HG02981 (cell line): ENCODE data around the gene ZC3H7B.

Experiments used
- ATAC-seq: cut with Tn5 transposase; IDR thresholded peaks from one replicate; pipeline ENCODE4 v1.9.1; 2021; ENCODE audit warnings: mild to moderate bottlenecking, moderate library complexity; ENCODE audit not compliant: unreplicated experiment

ZC3H7B gene

DNA sequence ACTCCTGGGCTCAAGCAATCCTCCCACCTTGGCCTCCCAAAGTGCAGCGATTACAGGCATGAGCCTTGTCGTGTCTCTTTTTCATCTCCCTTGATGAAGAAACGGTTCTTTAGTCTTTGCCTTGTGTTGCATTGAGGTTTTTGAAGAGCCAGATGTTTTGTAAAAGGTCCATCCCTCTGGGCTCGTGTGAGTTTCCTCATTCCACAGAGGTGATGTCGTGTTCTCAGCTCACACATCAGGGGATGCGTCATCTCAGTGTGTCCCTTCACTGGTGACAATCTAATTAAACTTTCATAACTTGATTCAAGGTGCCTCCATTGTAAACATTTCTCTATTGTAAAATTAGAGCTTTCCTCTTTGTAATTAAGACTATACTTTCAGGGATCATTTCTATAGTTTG lies 50.7 kb downstream of the ZC3H7B start:
- ATAC-seq: no peak

DNA sequence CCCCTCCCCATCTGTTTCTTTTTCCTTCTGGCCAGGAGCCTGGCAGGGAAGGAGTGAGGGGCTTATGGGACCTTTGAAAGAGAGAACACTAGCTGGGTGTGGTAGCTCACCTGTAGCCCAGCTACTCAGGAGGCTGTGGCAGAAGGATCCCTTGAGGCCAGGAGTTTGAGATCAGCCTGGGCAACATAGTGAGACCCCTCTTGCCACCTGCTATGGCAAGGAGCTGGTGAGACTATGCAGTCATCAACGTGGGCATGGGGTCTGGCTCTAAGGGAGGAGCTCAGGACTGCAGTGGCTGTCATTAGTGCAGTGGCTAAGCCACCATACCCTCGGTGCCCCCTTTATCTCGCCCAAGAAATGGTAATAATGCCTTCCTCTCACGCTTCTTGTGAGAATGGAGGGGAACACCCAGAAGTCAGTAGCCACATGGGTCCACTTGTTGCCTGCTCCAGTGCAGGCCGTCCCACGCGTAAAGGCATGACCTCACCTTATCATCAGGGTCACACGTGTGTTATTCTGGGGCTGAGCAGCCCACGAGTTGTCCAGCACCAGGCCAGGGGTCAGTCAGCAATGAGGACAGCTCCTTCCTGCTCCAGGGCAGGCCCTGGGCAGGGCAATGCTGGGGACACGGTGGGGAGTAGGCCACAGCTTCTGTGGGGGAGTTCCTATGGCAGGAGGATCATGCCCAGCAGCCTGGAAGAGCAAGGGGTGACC lies 52.7 kb downstream of the ZC3H7B start:
- ATAC-seq: no peak

DNA sequence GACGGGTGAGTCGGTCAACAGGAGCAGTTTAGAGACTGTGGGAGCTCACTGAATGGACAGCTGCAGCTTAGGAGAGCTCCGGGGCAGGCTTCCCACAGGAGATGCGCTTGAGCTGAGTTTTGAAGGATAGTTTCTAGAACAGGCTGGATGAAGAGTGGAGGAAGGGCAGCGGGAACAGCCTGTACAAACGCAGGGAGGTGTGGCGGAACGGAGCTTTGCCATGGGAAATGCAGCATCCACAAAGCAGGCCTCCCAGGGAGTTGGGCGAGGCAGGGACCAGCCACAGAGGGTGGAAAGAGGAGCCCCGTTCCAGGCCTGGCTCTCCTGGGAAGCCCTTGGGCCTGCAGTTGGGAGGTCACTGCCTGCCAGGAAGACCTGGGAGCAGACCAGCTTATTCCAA lies 53.7 kb downstream of the ZC3H7B start:
- no peak for ATAC-seq

DNA sequence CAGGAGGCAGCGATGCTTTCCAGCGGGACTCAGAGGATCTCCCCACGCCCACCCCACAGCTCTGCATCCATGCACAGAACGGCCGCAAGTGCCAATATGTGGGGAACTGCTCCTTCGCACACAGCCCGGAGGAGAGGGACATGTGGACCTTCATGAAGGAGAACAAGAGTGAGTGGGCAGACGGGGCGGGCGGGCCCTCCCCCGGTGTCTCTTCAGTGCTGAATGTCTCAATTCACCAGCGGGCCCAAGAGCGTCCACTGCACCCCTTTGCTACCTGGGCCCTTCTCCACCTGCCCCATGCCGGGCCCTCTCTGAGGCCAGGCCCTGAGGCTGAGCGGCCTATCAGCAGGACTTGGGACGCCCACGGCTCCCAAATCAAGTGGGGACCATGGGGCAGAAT lies 54.6 kb downstream of the ZC3H7B start:
- ATAC-seq: no peak

DNA sequence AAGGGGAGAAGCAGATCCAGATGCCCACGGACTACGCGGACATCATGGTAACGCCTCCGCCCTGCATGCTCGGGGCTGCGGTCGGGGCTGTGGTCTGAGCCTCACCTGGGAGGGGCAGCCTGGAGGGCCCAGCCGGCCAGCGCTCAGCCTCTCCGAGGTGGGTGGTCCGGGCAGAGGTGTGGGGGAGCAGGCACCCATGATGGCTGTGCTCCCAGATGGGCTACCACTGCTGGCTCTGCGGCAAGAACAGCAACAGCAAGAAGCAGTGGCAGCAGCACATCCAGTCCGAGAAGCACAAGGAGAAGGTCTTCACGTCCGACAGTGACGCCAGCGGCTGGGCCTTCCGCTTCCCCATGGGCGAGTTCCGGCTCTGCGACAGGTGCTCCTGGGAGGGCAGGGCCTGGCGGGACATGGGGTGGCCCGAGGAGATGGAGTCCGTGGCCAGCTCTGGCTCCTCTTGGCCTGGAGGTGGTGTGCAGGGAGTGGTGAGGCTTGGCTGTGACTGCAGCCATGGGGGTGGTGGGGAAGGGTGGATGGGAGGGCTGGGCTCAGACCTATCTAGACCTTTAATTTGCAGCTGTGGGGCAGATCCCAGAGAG lies 55.2 kb downstream of the ZC3H7B start:
- no peak for ATAC-seq

DNA sequence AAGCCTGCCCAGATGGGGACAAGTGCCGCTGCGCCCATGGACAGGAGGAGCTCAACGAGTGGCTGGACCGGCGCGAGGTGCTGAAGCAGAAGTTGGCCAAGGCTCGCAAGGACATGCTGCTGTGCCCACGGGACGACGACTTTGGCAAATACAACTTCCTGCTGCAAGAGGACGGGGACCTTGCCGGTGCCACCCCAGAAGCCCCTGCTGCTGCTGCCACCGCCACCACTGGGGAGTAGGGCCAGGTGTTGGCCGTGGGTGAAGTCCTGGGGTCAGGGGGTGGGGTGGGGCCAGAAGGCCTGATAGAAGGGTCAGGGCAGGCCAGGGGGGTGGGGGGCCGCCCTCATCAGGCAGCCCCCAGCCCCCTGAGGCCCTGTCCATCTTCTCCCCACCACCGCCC lies 55.9 kb downstream of the ZC3H7B start:
- no peak for ATAC-seq

DNA sequence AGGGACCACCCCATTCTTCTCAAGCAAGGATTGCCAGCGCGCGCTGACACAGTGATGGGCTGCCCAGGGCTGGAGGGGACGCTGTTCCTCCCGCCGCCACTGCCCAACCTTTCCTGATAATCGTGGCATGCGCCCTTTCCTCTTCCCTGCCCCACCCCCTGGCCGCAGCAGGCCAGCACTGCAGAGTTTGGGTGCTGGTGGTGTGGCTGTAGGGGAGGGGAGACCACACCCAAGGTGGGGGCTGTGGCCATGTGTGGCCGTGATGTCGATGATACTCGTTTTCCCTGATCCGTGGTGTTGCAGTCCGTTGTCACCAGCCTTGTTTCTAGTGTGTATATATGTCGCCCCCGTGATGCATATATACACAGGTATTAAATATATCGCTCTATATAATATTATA lies 57.6 kb downstream of the ZC3H7B start:
- ATAC-seq: no peak

DNA sequence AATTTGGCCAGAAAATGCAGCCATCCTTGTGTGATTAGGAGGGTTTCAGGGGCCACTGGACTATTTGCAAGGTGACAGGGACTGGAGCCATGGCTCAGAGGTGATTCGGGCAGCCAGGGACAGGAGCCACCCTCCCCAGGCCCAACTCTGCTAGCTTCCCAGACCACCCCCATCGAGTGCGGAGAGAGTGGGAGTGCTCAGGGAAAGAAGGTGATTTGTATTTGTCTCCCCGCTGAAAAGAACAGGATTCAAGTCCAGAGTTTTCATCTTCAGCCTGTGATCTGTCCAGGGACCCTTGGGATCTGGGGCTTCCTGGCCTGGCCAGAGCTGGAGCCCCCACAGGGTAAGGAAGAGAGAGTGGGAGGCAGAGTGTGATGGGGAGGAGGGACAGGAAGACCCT lies 58.1 kb downstream of the ZC3H7B start:
- ATAC-seq: no peak

DNA sequence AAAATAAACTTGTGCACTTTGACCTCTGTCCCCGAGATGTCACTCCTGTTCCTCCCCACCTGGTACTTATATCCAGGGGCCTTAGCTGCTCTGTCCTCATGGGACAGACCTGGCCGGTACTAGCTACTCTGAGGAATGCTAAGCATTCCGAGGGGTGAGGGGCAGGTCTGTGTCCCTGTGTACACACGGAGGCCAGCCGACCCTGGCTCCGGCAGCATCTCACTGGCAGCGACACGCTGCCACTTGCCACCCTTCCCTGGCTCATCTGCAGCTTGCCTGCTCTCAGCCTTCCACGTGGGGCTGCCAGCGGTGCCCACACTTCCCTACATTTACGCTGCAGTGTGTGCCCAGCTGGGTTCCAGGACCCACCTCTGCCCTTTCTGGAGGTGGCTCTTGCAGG lies 58.8 kb downstream of the ZC3H7B start:
- no peak for ATAC-seq

DNA sequence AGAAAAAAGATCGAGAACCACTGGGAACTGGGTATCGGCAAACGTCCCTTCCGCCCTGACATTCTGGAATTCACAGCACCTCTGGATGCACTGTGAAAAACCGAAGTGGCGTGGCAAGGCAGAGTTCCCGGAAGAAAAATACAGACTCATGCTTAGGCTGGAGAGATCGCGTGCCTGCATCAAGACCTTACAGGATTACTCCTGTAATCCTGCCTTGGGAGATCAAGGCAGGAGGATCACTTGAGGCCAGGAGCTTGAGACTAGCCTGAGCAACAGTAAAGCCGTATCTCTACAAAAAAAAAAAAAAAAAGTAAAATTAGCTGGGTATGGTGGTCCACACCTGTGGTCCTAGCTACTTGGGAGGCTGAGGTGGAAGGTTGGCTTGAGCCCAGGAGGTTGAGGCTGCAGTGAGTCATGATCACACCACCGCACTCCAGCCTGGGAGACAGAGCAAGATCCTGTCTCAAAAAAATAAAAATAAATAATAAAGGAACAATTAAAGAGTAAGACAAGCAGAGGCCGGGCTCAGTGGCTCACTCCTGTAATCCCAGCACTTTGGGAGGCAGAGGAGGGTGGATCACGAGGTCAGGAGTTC lies 60.5 kb downstream of the ZC3H7B start:
- no peak for ATAC-seq

DNA sequence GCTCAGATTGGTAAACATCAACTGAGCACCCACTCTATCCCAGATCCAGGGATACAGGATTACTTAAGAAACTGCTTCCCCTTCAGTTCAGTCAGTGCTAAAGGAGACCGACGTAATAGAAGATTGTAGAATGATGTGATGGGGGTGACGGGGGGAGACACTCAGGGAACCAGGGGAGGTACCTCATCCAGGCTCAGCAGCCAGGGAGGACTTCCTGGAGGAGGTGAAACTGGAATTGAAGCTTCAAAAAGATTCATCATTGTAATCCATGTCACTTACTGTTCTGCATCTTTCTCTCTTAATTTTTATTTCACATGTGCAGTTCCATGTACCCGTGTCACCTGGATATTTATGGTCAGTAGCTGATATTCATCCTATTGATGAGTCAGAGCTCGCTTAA lies 61.3 kb downstream of the ZC3H7B start:
- no peak for ATAC-seq

DNA sequence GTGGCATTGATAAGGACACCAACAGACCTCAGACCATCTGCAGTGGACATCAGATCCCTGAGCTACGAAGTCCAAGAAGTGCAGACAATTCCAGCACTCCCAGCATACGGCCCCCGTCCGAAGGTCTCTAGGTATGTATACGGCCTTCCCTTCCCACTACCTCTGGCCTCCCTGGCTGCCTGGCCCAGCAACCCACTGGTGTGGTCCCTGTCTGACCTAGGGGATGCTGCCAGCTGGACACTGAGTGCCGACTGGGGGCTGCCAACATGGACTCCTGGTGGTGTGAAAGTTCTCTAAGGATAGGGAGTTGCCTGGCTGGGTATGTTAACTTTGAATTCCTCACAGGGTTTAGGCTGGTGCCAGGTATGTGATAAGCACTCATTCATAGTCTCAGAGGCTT lies 62.9 kb downstream of the ZC3H7B start:
- no peak for ATAC-seq

DNA sequence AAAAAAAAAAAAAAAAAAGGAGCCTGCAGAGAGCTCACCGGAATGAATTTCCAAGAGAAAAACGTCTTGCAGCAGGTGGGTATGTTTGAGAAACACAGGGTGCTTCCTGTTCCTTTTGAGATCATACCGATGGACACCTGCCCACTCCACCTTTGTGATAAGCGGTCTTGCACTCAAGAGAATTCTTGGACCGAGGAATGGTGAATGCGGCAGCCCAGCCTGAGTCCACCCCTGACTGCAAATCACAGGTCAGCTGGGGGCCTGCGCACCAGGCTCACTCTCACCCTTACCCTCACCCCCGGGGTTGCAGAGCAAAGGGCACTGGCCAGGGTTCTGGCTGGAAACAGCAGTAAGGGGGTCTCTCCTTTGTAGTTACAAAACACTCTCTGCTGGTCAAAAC lies 63.6 kb downstream of the ZC3H7B start:
- no peak for ATAC-seq

DNA sequence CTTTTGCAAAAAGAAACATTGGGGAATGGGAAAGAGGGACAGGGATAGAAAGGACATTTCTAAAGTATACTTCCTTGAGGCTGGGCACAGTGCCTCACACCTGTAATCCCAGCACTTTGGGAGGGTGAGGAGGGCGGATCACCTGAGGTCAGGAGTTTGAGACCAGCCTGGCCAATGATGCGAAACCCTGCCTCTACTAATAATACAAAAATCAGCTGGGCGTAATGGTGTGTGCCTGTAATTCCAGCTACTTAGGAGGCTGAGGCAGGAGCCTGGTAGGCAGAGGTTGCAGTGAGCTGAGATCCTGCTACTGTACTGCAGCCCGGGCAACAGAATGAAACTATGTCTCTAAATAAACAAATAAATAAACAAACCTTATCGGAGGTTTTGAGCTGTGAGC lies 64.1 kb downstream of the ZC3H7B start:
- no peak for ATAC-seq

DNA sequence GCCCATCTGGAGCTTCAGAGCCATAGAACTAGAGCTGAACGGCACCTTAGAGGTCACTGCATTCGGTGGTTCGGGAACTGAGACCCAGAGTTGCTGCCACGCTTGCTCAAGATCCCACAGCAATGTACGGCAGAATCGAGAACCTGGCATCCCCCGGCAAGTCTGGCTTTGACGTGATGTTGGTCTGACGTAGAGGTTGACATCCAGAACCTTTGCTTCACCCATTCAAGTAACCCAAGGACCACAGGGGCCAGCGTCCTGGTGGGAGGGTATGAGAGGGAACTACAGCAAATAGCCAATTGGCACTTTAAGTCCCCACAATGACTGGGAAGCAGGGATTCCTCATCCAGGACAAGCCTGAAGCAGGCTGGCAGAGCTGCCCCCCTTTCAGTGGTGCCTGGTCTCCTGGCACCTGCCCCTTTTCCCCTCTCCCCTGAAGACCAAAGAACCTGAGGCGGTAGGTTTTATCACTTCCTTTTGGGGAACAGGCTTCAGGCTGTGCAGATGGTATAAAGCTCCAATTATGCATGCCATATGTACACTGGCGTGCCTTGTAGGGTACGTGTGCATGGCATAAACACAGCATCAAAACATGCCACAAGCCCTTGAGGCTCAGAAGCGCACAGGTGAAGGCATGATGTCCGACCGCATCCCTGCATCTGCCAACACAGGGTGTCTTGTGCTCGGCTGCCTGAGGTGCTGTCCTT lies 65.2 kb downstream of the ZC3H7B start:
- no peak for ATAC-seq

DNA sequence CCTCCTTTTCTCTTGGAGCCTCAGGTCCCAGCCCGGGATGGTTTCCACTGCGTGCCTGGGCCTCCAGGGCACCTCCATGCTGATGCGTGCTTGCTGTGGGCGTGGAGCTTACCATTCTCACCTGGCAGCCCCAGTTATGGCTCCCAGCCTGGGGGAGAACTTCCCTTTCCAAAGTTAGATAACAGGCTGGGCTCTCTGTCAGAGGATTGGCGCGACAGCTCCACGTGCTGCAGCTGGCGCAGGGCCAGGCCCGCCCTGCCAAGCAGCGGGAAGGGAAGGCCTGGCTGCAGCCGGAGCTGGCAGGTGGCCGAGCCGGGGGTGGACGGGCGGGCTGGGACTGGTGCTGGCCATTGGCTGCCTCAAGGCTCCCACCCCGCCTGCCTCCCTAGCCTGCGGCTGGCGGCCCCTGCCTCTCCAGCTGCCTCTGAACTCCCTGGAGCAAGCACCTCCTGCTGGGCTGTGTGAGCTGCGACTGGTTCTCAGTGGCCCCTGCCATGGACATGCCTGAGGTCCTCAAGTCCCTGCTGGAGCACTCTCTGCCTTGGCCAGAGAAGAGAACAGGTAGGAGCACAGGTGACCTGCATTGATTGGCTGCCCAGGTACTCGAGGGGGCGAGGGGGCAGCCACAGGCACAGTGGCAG lies 65.8 kb downstream of the ZC3H7B start:
- no peak for ATAC-seq

DNA sequence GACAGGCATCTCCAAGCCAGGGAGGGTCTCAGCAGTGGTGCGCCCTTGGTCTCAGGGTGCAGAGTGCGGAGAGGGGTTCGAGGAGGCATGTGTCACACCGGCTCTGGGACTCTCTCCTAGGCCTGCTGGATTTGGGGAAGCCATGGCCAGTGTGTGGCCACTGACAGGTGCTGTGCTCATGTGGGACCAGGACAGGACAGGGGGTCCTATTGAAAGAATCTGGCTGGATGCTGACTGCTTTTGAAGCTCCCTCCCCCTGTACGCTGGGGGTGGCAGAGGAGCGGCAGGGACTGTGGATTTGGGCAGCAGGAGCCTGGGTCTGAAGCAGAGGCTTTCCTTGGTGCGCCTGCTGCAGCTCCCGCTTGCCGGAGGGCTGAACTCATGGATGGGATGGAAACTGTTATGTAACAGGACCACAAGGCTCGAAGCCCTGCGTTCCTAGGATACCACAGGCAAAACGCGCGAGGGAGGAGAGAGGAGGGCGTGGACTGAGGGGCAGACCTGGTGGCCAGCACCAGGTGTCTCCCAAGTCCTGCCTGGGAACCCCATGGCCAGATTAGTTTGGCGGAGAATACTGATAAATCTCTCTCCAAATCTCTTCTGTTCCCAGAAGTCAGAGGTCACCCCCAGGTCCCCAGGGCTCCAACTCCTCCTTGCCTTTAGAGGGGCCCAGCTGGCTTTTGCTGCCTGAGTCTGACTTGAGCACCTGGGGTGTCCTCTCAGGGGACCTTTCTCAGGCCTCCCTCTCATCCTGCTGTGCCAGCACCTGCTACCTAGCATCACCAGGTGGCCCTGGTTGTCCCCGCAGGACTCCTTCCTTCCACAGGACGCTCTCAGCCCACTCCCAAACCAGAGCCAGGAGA lies 66.6 kb downstream of the ZC3H7B start:
- no peak for ATAC-seq

DNA sequence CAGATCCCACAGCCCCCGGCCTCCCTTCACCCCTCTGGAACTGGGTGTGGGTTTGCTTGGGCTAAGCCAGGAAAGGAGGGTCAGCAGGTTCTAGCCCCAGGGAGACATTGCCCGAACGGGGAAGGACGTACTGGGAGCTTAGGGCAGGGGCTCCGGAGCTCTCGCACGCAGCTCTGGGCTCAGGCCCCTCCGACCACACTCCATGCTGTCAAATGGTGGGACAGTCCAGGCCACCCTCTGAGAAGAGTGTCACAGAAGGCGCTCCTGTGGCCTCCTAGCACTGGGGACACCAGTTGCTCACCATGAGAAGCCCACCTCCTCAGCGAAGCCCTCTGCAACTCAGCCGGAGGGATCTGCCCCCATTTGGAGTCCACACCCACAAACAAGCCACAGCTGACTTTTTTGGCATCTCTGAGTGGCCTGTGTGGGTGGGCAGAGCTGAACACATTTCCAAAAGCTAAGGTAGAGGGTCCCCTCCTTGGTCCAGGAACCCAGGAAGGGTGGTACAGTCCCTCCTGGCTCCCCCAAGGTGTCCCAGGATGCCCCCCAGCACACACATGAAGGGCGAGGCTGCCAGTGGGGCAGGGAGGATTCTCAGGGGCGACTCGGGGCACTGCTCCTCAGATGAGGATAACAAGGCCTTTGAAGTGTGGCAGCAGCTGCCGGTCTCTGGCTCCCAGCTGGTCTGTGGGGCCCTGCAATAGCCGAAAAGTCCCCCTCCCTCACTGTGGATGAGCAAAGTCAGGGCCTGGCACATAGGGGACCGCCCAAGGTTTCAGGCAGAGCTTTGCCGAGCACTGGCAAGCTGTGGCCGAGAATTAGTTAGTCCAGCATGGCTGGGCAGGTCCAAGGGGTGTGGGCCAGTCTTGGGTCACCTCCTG lies 67.5 kb downstream of the ZC3H7B start:
- ATAC-seq: no peak

DNA sequence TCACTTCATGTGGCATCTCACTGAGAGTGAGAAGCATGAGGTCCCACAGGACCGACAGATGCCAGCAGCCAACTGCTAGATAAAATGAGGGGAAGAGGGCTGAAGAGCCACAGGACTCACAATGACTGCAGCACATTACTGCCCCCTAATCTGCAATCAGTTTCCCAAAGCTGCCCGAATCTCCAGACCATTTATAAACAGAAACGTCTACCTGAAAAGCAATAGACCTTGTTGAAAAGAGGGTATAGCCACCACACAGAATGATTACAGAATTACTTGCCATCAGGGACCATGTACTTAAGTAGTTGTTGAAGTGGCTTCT lies 68.1 kb downstream of the ZC3H7B start:
- ATAC-seq: no peak

DNA sequence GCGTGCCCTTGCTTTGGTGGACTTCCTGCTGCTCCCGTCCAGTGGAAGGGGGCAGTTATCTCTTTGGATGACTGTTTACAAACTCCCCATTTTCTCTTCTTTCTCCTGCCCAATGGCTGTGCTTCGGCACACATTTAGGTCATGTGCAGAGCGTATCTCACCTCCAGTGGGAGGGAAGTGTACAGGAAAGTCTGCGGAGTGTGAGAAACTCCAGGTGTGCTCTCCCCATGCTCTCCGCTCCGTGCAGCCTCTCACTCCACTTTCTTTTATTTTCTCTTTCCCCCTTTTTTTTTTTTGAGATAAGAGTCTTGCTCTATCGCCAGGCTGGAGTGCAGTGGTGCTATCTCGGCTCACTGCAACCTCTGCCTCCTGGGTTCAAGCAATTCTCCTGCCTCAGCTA lies 68.5 kb downstream of the ZC3H7B start:
- no peak for ATAC-seq
